HCT116 (cell line): Measurements from ENCODE around the gene SLC11A1. TPM values are rescaled to one million over a fixed set of nuclear protein-coding genes. Genes with fewer than 3 reads are reported as not detected.

Experiments
- ATAC-seq: fragments of 200-7000 bp; cut with Tn5 transposase; 2 replicates; pipeline ENCODE4 v1.9.1; 2020; ENCODE audit warnings: mild to moderate bottlenecking, moderate library complexity
- BruUV-seq: library from RNA; stranded (reverse); fragments of 400-500 nt; replicated peaks from 2 replicates; lab custom pipeline; 2021; lab: Mats Ljungman, UMichigan
- CTCF ChIA-PET: fragments of 300-600 bp; sonication (Branson Sonifier 250); formaldehyde crosslinking; loops from one replicate; lab custom pipeline; 2021; ENCODE audit warnings: antibody characterized with exemption; lab: Charles Lee
- POLR2A ChIA-PET: fragments of 300-600, 350-600 bp; sonication (Branson Sonifier 250); formaldehyde crosslinking; loops from one replicate; lab custom pipeline; 2021; ENCODE audit warnings: antibody characterized with exemption; lab: Charles Lee
- RAD21 ChIA-PET, 2 experiments: fragments of 300-600 bp; sonication (Branson Sonifier 250); formaldehyde crosslinking; loops; one replicate each; lab custom pipeline; 2023; ENCODE audit warnings: low total read pairs in 2 of 2; ENCODE audit not compliant: uncharacterized antibody in 2 of 2, unreplicated experiment in 2 of 2, low non-redundant PET in 1 of 2; lab: Charles Lee
- DNase-seq: peaks from one replicate; pipeline ENCODE4 v3.0.0-alpha.2; 2010; ENCODE audit warnings: low read depth, low spot score
- H2AFZ ChIP-seq: fragments of 200-600 bp; shearing (Covaris generic), sonication (generic); 2 replicates; pipeline ENCODE4 v1.6.1; 2017; ENCODE audit warnings: low read depth, mixed run types, mixed read lengths, antibody characterized with exemption, low read length; ENCODE audit not compliant: poor library complexity, severe bottlenecking
- H3K27ac ChIP-seq: 2 replicates; pipeline ENCODE4 v1.5.1; 2012; ENCODE audit warnings: low read depth, low read length
- H3K27me3 ChIP-seq: fragments of 200-600 bp; sonication (generic); 2 replicates; pipeline ENCODE4 v1.6.1; 2016; ENCODE audit warnings: mixed run types, low read length, mixed read lengths; ENCODE audit not compliant: insufficient read depth
- H3K36me3 ChIP-seq, 2 experiments: fragments of 200-500 bp in 1 of 2; fragments of 200-600 bp in 1 of 2; sonication (Bioruptor generic) in 1 of 2; sonication (generic) in 1 of 2; 2 replicates each; pipeline versions ENCODE4 v1.5.1 to v1.6.1; 2014 to 2016; ENCODE audit warnings: low read length in 2 of 2, inconsistent platforms in 1 of 2, mixed read lengths in 1 of 2, mixed run types in 1 of 2; ENCODE audit not compliant: insufficient read depth in 2 of 2, control insufficient read depth in 1 of 2
- H3K4me1 ChIP-seq, 2 experiments: fragments of 200-600 bp in 1 of 2; sonication (generic) in 1 of 2; 2 replicates each; pipeline versions ENCODE4 v1.5.1 to v1.6.1; 2012 to 2017; ENCODE audit warnings: low read length in 2 of 2, inconsistent platforms in 1 of 2, mild to moderate bottlenecking in 1 of 2, mixed read lengths in 1 of 2, mixed run types in 1 of 2, moderate library complexity in 1 of 2; ENCODE audit not compliant: insufficient read depth in 2 of 2, control insufficient read depth in 1 of 2
- H3K4me2 ChIP-seq: fragments of 200-600 bp; sonication (generic); 2 replicates; pipeline ENCODE4 v1.6.1; 2017; ENCODE audit warnings: mixed run types, low read length, mixed read lengths
- H3K4me3 ChIP-seq, 2 experiments: fragments of 200-600 bp in 1 of 2; sonication (generic) in 1 of 2; replicated peaks in 1 of 2; 2 replicates each; pipeline ENCODE4 v1.5.1; 2011 to 2016; ENCODE audit warnings: low read length in 2 of 2, control low read depth in 1 of 2, low read depth in 1 of 2, mild to moderate bottlenecking in 1 of 2, mixed read lengths in 1 of 2, mixed run types in 1 of 2
- H3K79me2 ChIP-seq: fragments of 200-600 bp; sonication (generic); 2 replicates; pipeline ENCODE4 v1.6.1; 2017; ENCODE audit warnings: mild to moderate bottlenecking, mixed run types, low read length, moderate library complexity, mixed read lengths; ENCODE audit not compliant: insufficient read depth
- H3K9ac ChIP-seq: fragments of 200-600 bp; sonication (generic); 2 replicates; pipeline ENCODE4 v1.6.1; 2016; ENCODE audit warnings: low read length, mixed read lengths
- H3K9me2 ChIP-seq: fragments of 200-600 bp; sonication (generic), shearing (Covaris generic); 2 replicates; pipeline ENCODE4 v1.6.1; 2017; ENCODE audit warnings: mixed run types, mild to moderate bottlenecking, moderate library complexity; ENCODE audit not compliant: insufficient read depth
- H3K9me3 ChIP-seq, 2 experiments: fragments of 200-500 bp in 1 of 2; fragments of 200-600 bp in 1 of 2; sonication (Bioruptor generic) in 1 of 2; sonication (generic) in 1 of 2; 2 replicates each; pipeline ENCODE4 v1.6.1; 2014 to 2017; ENCODE audit warnings: low read length in 2 of 2, mixed read lengths in 2 of 2, inconsistent platforms in 1 of 2, low read depth in 1 of 2, mild to moderate bottlenecking in 1 of 2, mixed run types in 1 of 2, moderate library complexity in 1 of 2; ENCODE audit not compliant: control insufficient read depth in 1 of 2, insufficient read depth in 1 of 2
- H4K20me1 ChIP-seq: fragments of 200-600 bp; sonication (generic), shearing (Covaris generic); 2 replicates; pipeline ENCODE4 v1.6.1; 2017; ENCODE audit warnings: mixed run types, mild to moderate bottlenecking, moderate library complexity; ENCODE audit not compliant: insufficient read depth
- CBX3 ChIP-seq: IDR thresholded peaks from 2 replicates; pipeline ENCODE4 v1.6.1; 2012; ENCODE audit warnings: low read depth
- CEBPB ChIP-seq: IDR thresholded peaks from 2 replicates; pipeline ENCODE4 v1.6.1; 2012; ENCODE audit warnings: low read depth
- EGR1 ChIP-seq: IDR thresholded peaks from 2 replicates; pipeline ENCODE4 v1.6.1; 2012; ENCODE audit warnings: low read depth
- EZH2 ChIP-seq: fragments of 200-600 bp; sonication (generic); IDR thresholded peaks from 2 replicates; pipeline ENCODE4 v1.6.1; 2017; ENCODE audit warnings: antibody characterized with exemption, mixed run types
- EZH2phosphoT487 ChIP-seq: fragments of 200-600 bp; IDR thresholded peaks from 2 replicates; pipeline ENCODE4 v1.6.1; 2018; ENCODE audit warnings: antibody characterized with exemption, borderline replicate concordance
- FOSL1 ChIP-seq: IDR thresholded peaks from 2 replicates; pipeline ENCODE4 v1.6.1; 2012; ENCODE audit warnings: low read depth
- JUND ChIP-seq: IDR thresholded peaks from 2 replicates; pipeline ENCODE4 v1.6.1; 2012
- POLR2A ChIP-seq: IDR thresholded peaks from 2 replicates; pipeline ENCODE4 v1.7.0; 2011; ENCODE audit warnings: borderline replicate concordance; ENCODE audit not compliant: insufficient read depth, insufficient read length; ENCODE audit errors: extremely low read depth
- POLR2AphosphoS5 ChIP-seq: IDR thresholded peaks from 2 replicates; pipeline ENCODE4 v1.6.1; 2011; ENCODE audit warnings: mild to moderate bottlenecking, low read depth, low read length, moderate library complexity
- RAD21 ChIP-seq: IDR thresholded peaks from 2 replicates; pipeline ENCODE4 v1.6.1; 2012; ENCODE audit warnings: low read depth, mild to moderate bottlenecking
- SIN3A ChIP-seq: IDR thresholded peaks from 2 replicates; pipeline ENCODE4 v1.6.1; 2012; ENCODE audit warnings: low read depth
- SP1 ChIP-seq: IDR thresholded peaks from 2 replicates; pipeline ENCODE4 v1.6.1; 2012; ENCODE audit warnings: low read depth
- SRF ChIP-seq: IDR thresholded peaks from 2 replicates; pipeline ENCODE4 v1.6.1; 2012; ENCODE audit warnings: low read depth
- TCF7L2 ChIP-seq: IDR thresholded peaks from 2 replicates; pipeline ENCODE4 v1.7.0; 2011; ENCODE audit warnings: borderline replicate concordance, inconsistent platforms; ENCODE audit not compliant: insufficient read depth, insufficient read length; ENCODE audit errors: extremely low read depth
- ZFX ChIP-seq: fragments of 450-650 bp; IDR thresholded peaks from 2 replicates; pipeline ENCODE4 v1.6.1; 2017
- ZNF274 ChIP-seq: fragments of 200-500 bp; sonication (Bioruptor generic); IDR thresholded peaks from 2 replicates; pipeline ENCODE4 v1.6.1; 2014; ENCODE audit warnings: mild to moderate bottlenecking, low read depth, low read length, inconsistent platforms
- intact Hi-C: fragments of 100-400 bp; cut with micrococcal nuclease; formaldehyde crosslinking; loops from 2 replicates; pipeline ENCODE4 v1.10.0; 2022
- total RNA-seq: library from RNA; stranded (reverse); gene quantifications from one replicate; pipeline ENCODE4 v1.2.1, GENCODE V29; 2021; ENCODE audit not compliant: unreplicated experiment
- TF ChIP-seq, protein P1 (sequence below): IDR thresholded peaks from 2 replicates; pipeline ENCODE4 v1.6.1; 2012; ENCODE audit warnings: low read depth
- TF ChIP-seq, protein P2 (sequence below), 3 experiments: fragments of 200-600 bp in 1 of 3; sonication (generic) in 1 of 3; IDR thresholded peaks in 2 of 3; conservative IDR thresholded peaks in 1 of 3; 2 replicates each; pipeline ENCODE4 v1.5.1; 2012 to 2017; ENCODE audit warnings: low read depth in 2 of 3, low read length in 2 of 3, antibody characterized with exemption in 1 of 3, borderline replicate concordance in 1 of 3, control low read depth in 1 of 3, mild to moderate bottlenecking in 1 of 3, mixed read lengths in 1 of 3, mixed run types in 1 of 3, moderate library complexity in 1 of 3; ENCODE audit not compliant: insufficient read depth in 1 of 3
- TF ChIP-seq, protein P3 (sequence below): IDR thresholded peaks from 2 replicates; pipeline ENCODE4 v1.6.1; 2011; ENCODE audit warnings: mild to moderate bottlenecking, low read length, moderate library complexity; ENCODE audit not compliant: insufficient replicate concordance; ENCODE audit errors: extremely low read depth
- TF ChIP-seq, protein P4 (sequence below): IDR thresholded peaks from 2 replicates; pipeline ENCODE4 v1.6.1; 2012

Gene SLC11A1
- total RNA-seq, 1 experiment from 2014 or later = 0.42 TPM

DNA sequence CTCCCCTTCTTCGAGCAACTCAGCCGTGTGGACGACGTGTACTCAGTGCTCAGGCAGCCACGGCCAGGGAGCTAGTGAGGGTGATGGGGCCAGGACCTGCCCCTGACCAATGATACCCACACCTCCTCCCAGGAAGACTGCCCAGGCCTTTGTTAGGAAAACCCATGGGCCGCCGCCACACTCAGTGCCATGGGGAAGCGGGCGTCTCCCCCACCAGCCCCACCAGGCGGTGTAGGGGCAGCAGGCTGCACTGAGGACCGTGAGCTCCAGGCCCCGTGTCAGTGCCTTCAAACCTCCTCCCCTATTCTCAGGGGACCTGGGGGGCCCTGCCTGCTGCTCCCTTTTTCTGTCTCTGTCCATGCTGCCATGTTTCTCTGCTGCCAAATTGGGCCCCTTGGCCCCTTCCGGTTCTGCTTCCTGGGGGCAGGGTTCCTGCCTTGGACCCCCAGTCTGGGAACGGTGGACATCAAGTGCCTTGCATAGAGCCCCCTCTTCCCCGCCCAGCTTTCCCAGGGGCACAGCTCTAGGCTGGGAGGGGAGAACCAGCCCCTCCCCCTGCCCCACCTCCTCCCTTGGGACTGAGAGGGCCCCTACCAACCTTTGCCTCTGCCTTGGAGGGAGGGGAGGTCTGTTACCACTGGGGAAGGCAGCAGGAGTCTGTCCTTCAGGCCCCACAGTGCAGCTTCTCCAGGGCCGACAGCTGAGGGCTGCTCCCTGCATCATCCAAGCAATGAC, 22.4 kb downstream of the SLC11A1 start:
- peaks cover 28% of the 10 kb centered on the region for H3K79me2 ChIP-seq
- ChIA-PET POLR2A (no interaction called here), CTCF (interaction anchor here (0.6 to 1.6 kb wide), 2 partner anchors 8 to 1299 kb away, joined by 6 to 8 read pairs; no protein-coding TSS in a partner anchor), RAD21 (no interaction called here)
- H4K20me1 ChIP-seq = no peaks in the 10 kb centered on the region
- no peaks in the 10 kb centered on the region for H3K27me3 ChIP-seq
- H3K9me2 ChIP-seq = no peaks in the 10 kb centered on the region
- DNase-seq (no peak), ATAC-seq (no peak)
- H3K4me3 ChIP-seq = no peak overlapping the region
- peaks cover 17 to 18% of the 10 kb centered on the region in 2 experiments for H3K36me3 ChIP-seq
- H3K27ac ChIP-seq = peak overlapping the region; percentile 90
- no TSS peak for BruUV-seq
- no peak overlapping the region for H2AFZ ChIP-seq
- intact Hi-C loops = loop anchor here (5.0 kb wide), 1 partner anchor 443 kb away; no protein-coding TSS in a partner anchor
- H3K9ac ChIP-seq = no peak overlapping the region; the same call in 1 of the 2 replicates
- no peak overlapping the region for H3K4me2 ChIP-seq
- TF ChIP-seq CEBPB = no peak
- TF ChIP-seq, protein P1, sequence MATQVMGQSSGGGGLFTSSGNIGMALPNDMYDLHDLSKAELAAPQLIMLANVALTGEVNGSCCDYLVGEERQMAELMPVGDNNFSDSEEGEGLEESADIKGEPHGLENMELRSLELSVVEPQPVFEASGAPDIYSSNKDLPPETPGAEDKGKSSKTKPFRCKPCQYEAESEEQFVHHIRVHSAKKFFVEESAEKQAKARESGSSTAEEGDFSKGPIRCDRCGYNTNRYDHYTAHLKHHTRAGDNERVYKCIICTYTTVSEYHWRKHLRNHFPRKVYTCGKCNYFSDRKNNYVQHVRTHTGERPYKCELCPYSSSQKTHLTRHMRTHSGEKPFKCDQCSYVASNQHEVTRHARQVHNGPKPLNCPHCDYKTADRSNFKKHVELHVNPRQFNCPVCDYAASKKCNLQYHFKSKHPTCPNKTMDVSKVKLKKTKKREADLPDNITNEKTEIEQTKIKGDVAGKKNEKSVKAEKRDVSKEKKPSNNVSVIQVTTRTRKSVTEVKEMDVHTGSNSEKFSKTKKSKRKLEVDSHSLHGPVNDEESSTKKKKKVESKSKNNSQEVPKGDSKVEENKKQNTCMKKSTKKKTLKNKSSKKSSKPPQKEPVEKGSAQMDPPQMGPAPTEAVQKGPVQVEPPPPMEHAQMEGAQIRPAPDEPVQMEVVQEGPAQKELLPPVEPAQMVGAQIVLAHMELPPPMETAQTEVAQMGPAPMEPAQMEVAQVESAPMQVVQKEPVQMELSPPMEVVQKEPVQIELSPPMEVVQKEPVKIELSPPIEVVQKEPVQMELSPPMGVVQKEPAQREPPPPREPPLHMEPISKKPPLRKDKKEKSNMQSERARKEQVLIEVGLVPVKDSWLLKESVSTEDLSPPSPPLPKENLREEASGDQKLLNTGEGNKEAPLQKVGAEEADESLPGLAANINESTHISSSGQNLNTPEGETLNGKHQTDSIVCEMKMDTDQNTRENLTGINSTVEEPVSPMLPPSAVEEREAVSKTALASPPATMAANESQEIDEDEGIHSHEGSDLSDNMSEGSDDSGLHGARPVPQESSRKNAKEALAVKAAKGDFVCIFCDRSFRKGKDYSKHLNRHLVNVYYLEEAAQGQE = no peak
- TF ChIP-seq JUND = no peak
- TF ChIP-seq FOSL1 = no peak
- TF ChIP-seq POLR2A = no peak
- no peak for TF ChIP-seq CBX3
- no peak for TF ChIP-seq ZFX
- TF ChIP-seq, protein P2, sequence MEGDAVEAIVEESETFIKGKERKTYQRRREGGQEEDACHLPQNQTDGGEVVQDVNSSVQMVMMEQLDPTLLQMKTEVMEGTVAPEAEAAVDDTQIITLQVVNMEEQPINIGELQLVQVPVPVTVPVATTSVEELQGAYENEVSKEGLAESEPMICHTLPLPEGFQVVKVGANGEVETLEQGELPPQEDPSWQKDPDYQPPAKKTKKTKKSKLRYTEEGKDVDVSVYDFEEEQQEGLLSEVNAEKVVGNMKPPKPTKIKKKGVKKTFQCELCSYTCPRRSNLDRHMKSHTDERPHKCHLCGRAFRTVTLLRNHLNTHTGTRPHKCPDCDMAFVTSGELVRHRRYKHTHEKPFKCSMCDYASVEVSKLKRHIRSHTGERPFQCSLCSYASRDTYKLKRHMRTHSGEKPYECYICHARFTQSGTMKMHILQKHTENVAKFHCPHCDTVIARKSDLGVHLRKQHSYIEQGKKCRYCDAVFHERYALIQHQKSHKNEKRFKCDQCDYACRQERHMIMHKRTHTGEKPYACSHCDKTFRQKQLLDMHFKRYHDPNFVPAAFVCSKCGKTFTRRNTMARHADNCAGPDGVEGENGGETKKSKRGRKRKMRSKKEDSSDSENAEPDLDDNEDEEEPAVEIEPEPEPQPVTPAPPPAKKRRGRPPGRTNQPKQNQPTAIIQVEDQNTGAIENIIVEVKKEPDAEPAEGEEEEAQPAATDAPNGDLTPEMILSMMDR (IDR thresholded peaks at IDR 0.05 in 2 of 3, conservative IDR thresholded peaks at IDR 0.05 in 1 of 3; ENCODE audit: borderline replicate concordance in 1 of 3, insufficient read depth in 1 of 3, low read depth in 2 of 3, low read length in 2 of 3) = no peak
- no peak for TF ChIP-seq SIN3A
- TF ChIP-seq TCF7L2 = no peak
- no peak for TF ChIP-seq EZH2phosphoT487
- TF ChIP-seq EZH2 = no peak
- no peak for TF ChIP-seq ZNF274
- TF ChIP-seq EGR1 = no peak
- no peak for TF ChIP-seq SRF
- TF ChIP-seq SP1 = no peak
- no peak for TF ChIP-seq POLR2AphosphoS5
- TF ChIP-seq, protein P3, sequence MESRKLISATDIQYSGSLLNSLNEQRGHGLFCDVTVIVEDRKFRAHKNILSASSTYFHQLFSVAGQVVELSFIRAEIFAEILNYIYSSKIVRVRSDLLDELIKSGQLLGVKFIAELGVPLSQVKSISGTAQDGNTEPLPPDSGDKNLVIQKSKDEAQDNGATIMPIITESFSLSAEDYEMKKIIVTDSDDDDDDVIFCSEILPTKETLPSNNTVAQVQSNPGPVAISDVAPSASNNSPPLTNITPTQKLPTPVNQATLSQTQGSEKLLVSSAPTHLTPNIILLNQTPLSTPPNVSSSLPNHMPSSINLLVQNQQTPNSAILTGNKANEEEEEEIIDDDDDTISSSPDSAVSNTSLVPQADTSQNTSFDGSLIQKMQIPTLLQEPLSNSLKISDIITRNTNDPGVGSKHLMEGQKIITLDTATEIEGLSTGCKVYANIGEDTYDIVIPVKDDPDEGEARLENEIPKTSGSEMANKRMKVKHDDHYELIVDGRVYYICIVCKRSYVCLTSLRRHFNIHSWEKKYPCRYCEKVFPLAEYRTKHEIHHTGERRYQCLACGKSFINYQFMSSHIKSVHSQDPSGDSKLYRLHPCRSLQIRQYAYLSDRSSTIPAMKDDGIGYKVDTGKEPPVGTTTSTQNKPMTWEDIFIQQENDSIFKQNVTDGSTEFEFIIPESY = no peak
- TF ChIP-seq, protein P4, sequence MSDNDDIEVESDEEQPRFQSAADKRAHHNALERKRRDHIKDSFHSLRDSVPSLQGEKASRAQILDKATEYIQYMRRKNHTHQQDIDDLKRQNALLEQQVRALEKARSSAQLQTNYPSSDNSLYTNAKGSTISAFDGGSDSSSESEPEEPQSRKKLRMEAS = no peak
- TF ChIP-seq RAD21 = no peak
- peaks cover 25 to 33% of the 10 kb centered on the region in 2 experiments for H3K4me1 ChIP-seq
- H3K9me3 ChIP-seq = no peaks in the 10 kb centered on the region
